Right atrium auricular region (tissue), 2 donors: Measurements from ENCODE around the gene RFT1. TPM values are rescaled to one million over a fixed set of nuclear protein-coding genes. Genes with fewer than 3 reads are reported as not detected.
"Not testable (repeated sequence)": the region's sequence is repeated elsewhere in the genome, so short reads cannot be mapped to it uniquely, and the experiment has no call there.

Experiments used
- DNase-seq: peaks from one replicate; pipeline ENCODE4 v3.0.0-alpha.2; 2019; ENCODE audit warnings: low spot score
- H3K27ac ChIP-seq, 2 donors: fragments of 200-600 bp; sonication (generic); 1 replicate in 1 of 2; 2 replicates in 1 of 2; pipeline ENCODE4 v1.5.1; 2016 to 2019
- H3K27me3 ChIP-seq, 2 donors: fragments of 200-600 bp; sonication (generic); one replicate each; pipeline versions ENCODE4 v1.5.1 to v1.6.0; 2017 to 2019
- H3K36me3 ChIP-seq: fragments of 200-600 bp; sonication (generic); one replicate; pipeline ENCODE4 v1.5.1; 2016
- H3K4me1 ChIP-seq, 2 donors: fragments of 200-600 bp; sonication (generic); one replicate each; pipeline versions ENCODE4 v1.5.1 to v1.6.0; 2017 to 2019
- H3K4me3 ChIP-seq, 2 donors: fragments of 200-600 bp; sonication (generic); 1 replicate in 1 of 2; 2 replicates in 1 of 2; pipeline ENCODE4 v1.5.1; 2017 to 2019; ENCODE audit warnings: mild to moderate bottlenecking in 1 of 2, moderate library complexity in 1 of 2
- H3K9me3 ChIP-seq, 2 donors: fragments of 200-600 bp; sonication (generic); one replicate each; pipeline ENCODE4 v1.5.1; 2019
- CTCF ChIP-seq, 2 donors: fragments of 200-600 bp; sonication (generic); IDR thresholded peaks; one replicate each; pipeline ENCODE4 v1.5.1; 2019; ENCODE audit warnings: antibody characterized with exemption in 2 of 2
- total RNA-seq, 2 donors: library from RNA; depleted of rRNA; stranded (reverse); fragments of >200 nt; gene quantifications; one replicate each; pipeline ENCODE4 v1.1.0, GENCODE V29; 2016

The RFT1 gene
- total RNA-seq, 2 donors from 2014 or later: 6.2 to 6.8 TPM

- H3K27ac ChIP-seq: no peak overlapping the region
- DNase-seq: no peak
- no peaks in the 10 kb centered on the region for H3K36me3 ChIP-seq
- TF ChIP-seq CTCF (IDR thresholded peaks at IDR 0.05): no peak
- no peak overlapping the region for H3K4me3 ChIP-seq
- peaks cover 0 to 35% of the 10 kb centered on the region in 2 donors for H3K4me1 ChIP-seq
- H3K9me3 ChIP-seq: no peaks in the 10 kb centered on the region
- no peaks in the 10 kb centered on the region for H3K27me3 ChIP-seq
These were observed 21.8 kb upstream of the RFT1 start for GRCh38 chr3:53151870-53152660.

- no peak for TF ChIP-seq CTCF (IDR thresholded peaks at IDR 0.05)
- DNase-seq: no peak
- Histone ChIP-seq H3K36me3 (no peaks in the 10 kb centered on the region), H3K27ac (no peak overlapping the region), H3K4me3 (no peak overlapping the region), H3K27me3 (no peaks in the 10 kb centered on the region), H3K9me3 (no peaks in the 10 kb centered on the region), H3K4me1 (peaks cover 0 to 30% of the 10 kb centered on the region in 2 donors)
These were observed 21.2 kb upstream of the RFT1 start for GRCh38 chr3:53151465-53151864.

DNA sequence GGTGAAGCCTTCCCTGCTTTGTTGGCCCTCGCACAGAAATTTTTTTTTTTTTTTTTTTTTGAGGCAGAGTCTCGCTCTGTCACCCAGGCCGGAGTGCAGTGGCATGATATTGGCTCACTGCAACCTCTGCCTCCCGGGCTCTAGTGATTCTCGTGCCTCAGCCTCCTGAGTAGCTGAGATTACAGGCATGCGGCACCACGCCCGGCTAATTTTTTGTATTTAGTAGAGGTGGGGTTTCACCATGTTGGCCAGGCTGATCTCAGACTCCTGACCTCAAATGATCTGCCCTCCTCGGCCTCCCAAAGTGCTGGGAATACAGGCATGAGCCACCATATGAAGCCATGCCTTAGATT, 20.8 kb upstream of the RFT1 start:
- not testable (repeated sequence) for DNase-seq, H3K36me3 ChIP-seq, H3K27me3 ChIP-seq, H3K9me3 ChIP-seq, H3K4me3 ChIP-seq, H3K27ac ChIP-seq
- H3K4me1 ChIP-seq: peaks cover 0 to 27% of the 10 kb centered on the region in 2 donors

DNA sequence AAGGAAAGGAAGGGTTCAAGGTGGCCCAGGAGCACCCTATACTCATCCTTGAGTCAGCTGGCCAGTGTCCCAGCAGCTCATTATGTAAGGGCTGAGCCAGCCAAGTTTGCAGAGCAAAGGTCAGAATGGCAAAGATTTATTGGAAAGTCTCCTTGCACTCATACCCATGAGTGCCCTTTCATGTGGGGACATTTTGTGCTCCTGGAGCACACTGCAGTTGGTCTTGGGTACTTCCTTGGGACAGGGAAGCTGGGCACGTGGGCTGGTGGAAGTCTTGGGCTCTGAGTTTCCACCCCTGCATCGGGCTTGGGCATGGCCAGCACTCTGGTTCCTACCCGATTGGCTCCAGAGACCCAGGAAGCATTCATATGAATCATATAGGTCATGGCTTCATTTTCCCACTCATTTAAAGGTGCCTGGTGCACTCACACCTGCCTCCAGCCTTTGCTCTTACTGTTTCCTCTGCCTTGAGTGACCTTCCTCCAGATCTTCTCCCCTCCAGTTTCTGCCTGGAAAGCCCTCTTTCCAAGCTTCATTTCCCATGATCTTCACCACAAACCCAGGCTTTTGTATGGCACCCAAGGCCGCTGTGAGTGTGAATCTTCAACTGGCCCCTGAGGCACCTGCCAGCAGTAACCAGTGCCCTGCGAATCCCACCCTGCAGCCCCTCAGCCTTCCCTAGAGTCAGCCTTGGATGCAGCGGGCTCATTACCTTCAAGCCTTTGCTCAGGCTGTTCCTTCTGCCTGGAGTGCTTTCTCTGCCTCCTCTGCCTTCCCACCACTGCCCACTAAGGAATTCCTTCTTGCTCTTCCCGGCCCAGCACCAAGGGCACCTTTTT, 20.2 kb upstream of the RFT1 start:
- no peak for DNase-seq
- H3K4me1 ChIP-seq: peaks cover 0 to 22% of the 10 kb centered on the region in 2 donors
- H3K36me3 ChIP-seq: no peaks in the 10 kb centered on the region
- no peak overlapping the region for H3K27ac ChIP-seq
- no peak for TF ChIP-seq CTCF (IDR thresholded peaks at IDR 0.05)
- H3K4me3 ChIP-seq: no peak overlapping the region
- H3K9me3 ChIP-seq: no peaks in the 10 kb centered on the region
- no peaks in the 10 kb centered on the region for H3K27me3 ChIP-seq

DNA sequence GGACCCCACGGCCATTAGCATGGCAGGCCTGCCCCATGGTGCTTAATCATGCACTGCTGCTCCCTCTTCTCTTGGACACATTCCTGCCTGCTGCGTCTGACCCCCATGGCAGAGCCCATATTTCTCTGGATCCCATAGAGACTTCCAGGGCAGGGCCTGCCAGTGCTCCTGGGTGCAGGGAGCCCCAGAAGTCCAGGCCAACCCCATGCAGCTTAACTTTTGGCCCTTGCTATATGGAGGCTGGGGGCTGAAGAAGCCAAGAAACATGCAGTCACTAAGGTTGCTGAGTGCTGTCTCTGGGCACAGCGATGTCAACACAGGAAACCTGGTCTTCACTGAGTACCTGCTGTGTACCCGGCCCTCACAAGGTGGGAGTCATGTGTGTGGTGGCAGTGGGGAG, 19.5 kb upstream of the RFT1 start:
- no peak overlapping the region for H3K4me3 ChIP-seq
- H3K27me3 ChIP-seq: no peaks in the 10 kb centered on the region
- H3K4me1 ChIP-seq: peaks cover 0 to 14% of the 10 kb centered on the region in 2 donors
- H3K9me3 ChIP-seq: no peaks in the 10 kb centered on the region
- no peak overlapping the region for H3K27ac ChIP-seq
- no peak for TF ChIP-seq CTCF (IDR thresholded peaks at IDR 0.05)
- H3K36me3 ChIP-seq: no peaks in the 10 kb centered on the region
- DNase-seq: no peak

GRCh38 chr3:53149006-53149690, 18.9 kb upstream of the RFT1 start:
- no peaks in the 10 kb centered on the region for H3K9me3 ChIP-seq
- no peaks in the 10 kb centered on the region for H3K36me3 ChIP-seq
- TF ChIP-seq CTCF (IDR thresholded peaks at IDR 0.05): no peak
- no peak overlapping the region for H3K4me3 ChIP-seq
- no peak overlapping the region for H3K27ac ChIP-seq
- peaks cover 0 to 10% of the 10 kb centered on the region in 2 donors for H3K4me1 ChIP-seq
- no peak for DNase-seq
- H3K27me3 ChIP-seq: no peaks in the 10 kb centered on the region
